ENCODE measurements around the gene THBS1. TPM values are rescaled to one million over a fixed set of nuclear protein-coding genes. Genes with fewer than 3 reads are reported as not detected.

THBS1 gene
- total RNA-seq, 1 experiment from 2014 or later = 393 TPM

DNA sequence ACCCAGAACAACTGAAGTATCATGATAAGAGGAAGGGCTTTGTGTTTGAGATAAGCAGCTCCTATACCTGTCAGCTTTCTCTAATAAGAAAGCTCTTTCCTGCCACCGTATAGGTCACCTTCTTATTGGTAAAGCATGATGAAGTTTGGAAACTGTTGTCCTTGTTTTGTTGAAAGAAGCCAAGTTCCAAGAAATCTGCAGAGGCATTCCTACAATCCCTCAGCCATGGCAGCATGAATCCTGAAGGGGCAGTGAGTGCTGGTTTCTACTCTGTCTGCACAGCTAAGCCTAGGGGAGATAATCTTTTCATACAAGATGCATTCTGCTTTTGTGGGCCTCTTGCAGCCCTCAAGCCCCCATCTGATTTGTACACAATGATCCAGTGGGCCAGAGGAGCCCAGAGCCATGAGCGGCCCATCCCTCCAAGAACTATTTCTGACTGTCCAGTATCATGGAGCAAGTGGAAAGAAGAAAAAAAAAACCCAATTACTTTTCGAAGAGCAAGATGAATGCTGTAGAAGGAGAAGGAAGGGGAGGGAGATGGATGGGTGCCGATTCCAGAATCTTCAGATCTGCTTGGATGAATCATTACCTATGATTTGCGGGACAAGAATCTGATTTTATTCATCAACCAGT lies 1.9 kb upstream of the THBS1 start:
- Mint-ChIP-seq H3K27ac (ENCODE audit: low read depth, unreplicated experiment) (peak overlapping the region; percentile 24), H3K9me3 (ENCODE audit: unreplicated experiment) (peaks cover under 1% of the 10 kb centered on the region), H3K36me3 (ENCODE audit: insufficient read depth, unreplicated experiment) (peaks cover 27% of the 10 kb centered on the region), H3K4me3 (ENCODE audit: unreplicated experiment) (peak overlapping the region; percentile 78), H3K4me1 (ENCODE audit: insufficient read depth, unreplicated experiment) (peaks cover 38% of the 10 kb centered on the region), H3K27me3 (ENCODE audit: insufficient read depth, unreplicated experiment) (no peaks in the 10 kb centered on the region)
- CTCF ChIA-PET = interaction anchor here (0.6 to 8.4 kb wide), 27 partner anchors 24 to 867 kb away, joined by 3 to 141 read pairs (median 5); no protein-coding TSS in a partner anchor
- POLR2A ChIA-PET = interaction anchor here (0.7 to 4.7 kb wide), 18 partner anchors 21 to 872 kb away, joined by 3 to 69 read pairs (median 7); no protein-coding TSS in a partner anchor
- BruUV-seq (replicated peaks) = no TSS peak
- TF ChIP-seq, protein P1, sequence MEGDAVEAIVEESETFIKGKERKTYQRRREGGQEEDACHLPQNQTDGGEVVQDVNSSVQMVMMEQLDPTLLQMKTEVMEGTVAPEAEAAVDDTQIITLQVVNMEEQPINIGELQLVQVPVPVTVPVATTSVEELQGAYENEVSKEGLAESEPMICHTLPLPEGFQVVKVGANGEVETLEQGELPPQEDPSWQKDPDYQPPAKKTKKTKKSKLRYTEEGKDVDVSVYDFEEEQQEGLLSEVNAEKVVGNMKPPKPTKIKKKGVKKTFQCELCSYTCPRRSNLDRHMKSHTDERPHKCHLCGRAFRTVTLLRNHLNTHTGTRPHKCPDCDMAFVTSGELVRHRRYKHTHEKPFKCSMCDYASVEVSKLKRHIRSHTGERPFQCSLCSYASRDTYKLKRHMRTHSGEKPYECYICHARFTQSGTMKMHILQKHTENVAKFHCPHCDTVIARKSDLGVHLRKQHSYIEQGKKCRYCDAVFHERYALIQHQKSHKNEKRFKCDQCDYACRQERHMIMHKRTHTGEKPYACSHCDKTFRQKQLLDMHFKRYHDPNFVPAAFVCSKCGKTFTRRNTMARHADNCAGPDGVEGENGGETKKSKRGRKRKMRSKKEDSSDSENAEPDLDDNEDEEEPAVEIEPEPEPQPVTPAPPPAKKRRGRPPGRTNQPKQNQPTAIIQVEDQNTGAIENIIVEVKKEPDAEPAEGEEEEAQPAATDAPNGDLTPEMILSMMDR (IDR thresholded peaks at IDR 0.05; ENCODE audit: unreplicated experiment) = no peak
- intact Hi-C loops (cut with micrococcal nuclease) = no loop called here
- no peak for DNase-seq (ENCODE audit: unreplicated experiment)

DNA sequence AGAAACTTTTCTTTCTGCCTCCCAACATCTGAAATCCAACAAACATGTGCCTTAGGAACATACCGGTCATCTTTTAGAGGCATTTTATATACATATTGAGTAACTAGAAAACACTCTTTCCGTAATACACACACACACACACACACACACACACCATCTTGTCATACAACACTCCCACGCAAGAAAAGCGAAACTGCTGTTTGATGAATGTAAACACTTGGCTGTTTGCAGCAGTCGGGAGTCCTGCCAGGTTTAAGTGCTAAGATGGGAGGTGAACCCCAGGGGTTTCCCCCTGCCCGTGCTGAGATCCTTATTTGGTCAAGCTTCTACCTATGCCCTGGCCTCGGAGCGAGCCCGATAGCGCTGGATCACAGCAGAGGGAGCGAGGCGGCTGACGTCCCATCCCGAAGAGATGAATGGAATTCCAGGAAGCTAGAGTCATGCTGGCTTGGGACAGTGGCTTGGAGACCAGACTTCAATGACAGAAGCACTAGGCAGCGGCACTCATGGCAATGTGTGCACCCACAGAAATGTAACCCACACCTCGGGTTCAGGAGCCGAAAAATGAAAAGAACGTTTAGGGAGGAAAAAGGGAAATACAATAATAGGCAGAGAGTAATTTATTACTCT lies 1.3 kb upstream of the THBS1 start:
- POLR2A ChIA-PET = interaction anchor here (0.6 to 4.7 kb wide), 26 partner anchors 25 to 872 kb away, joined by 3 to 69 read pairs (median 5); no protein-coding TSS in a partner anchor
- CTCF ChIA-PET = interaction anchor here (0.6 to 8.4 kb wide), 41 partner anchors 9 to 874 kb away, joined by 3 to 141 read pairs (median 5); no protein-coding TSS in a partner anchor

DNA sequence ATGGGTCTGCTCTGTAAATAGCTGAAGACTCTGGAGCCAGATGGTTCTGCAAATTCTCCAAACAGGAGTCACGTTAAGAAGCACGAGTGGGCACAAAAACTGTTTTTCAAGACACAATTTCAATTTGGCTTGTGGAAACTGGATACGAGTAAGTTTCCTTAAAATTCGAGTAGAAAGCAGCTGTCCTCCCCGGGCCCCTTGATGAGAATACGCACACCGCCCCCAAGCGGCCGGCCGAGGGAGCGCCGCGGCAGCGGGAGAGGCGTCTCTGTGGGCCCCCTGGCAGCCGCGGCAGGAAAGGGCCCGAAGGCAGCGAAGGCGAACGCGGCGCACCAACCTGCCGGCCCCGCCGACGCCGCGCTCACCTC lies 778 bp upstream of the THBS1 start:
- peak overlapping the region; percentile 78 for H3K4me3 Mint-ChIP-seq (ENCODE audit: unreplicated experiment)
- peaks cover 39% of the 10 kb centered on the region for H3K36me3 Mint-ChIP-seq (ENCODE audit: insufficient read depth, unreplicated experiment)
- intact Hi-C loops (cut with micrococcal nuclease) = loop anchor here (1.0 to 5.0 kb wide), 8 partner anchors 68 to 873 kb away; no protein-coding TSS in a partner anchor
- ChIA-PET CTCF (interaction anchor here (0.6 to 8.4 kb wide), 43 partner anchors 10 to 874 kb away, joined by 3 to 141 read pairs (median 5); no protein-coding TSS in a partner anchor), POLR2A (interaction anchor here (0.6 to 4.7 kb wide), 26 partner anchors 25 to 985 kb away, joined by 3 to 69 read pairs (median 6); no protein-coding TSS in a partner anchor)
- peak overlapping the region; percentile 24 for H3K27ac Mint-ChIP-seq (ENCODE audit: low read depth, unreplicated experiment)
- H3K27me3 Mint-ChIP-seq (ENCODE audit: insufficient read depth, unreplicated experiment) = no peaks in the 10 kb centered on the region
- no peaks in the 10 kb centered on the region for H3K9me3 Mint-ChIP-seq (ENCODE audit: unreplicated experiment)
- TF ChIP-seq, protein P1 (IDR thresholded peaks at IDR 0.05; ENCODE audit: unreplicated experiment) = peak; percentile 96
- H3K4me1 Mint-ChIP-seq (ENCODE audit: insufficient read depth, unreplicated experiment) = peaks cover 38% of the 10 kb centered on the region
- peak; percentile 95 for DNase-seq (ENCODE audit: unreplicated experiment)
- no TSS peak for BruUV-seq (replicated peaks)

More for the DNA sequence above, 1.3 kb upstream of the THBS1 start:
- no TSS peak for BruUV-seq (replicated peaks)
- TF ChIP-seq, protein P1 (IDR thresholded peaks at IDR 0.05; ENCODE audit: unreplicated experiment) = no peak
- H3K4me1 Mint-ChIP-seq (ENCODE audit: insufficient read depth, unreplicated experiment) = peaks cover 36% of the 10 kb centered on the region
- peak overlapping the region; percentile 24 for H3K27ac Mint-ChIP-seq (ENCODE audit: low read depth, unreplicated experiment)
- H3K4me3 Mint-ChIP-seq (ENCODE audit: unreplicated experiment) = peak overlapping the region; percentile 78
- intact Hi-C loops (cut with micrococcal nuclease) = loop anchor here (1.0 to 5.0 kb wide), 8 partner anchors 67 to 872 kb away; no protein-coding TSS in a partner anchor
- no peaks in the 10 kb centered on the region for H3K27me3 Mint-ChIP-seq (ENCODE audit: insufficient read depth, unreplicated experiment)
- DNase-seq (ENCODE audit: unreplicated experiment) = peak; percentile 90
- peaks cover 34% of the 10 kb centered on the region for H3K36me3 Mint-ChIP-seq (ENCODE audit: insufficient read depth, unreplicated experiment)
- no peaks in the 10 kb centered on the region for H3K9me3 Mint-ChIP-seq (ENCODE audit: unreplicated experiment)

Data from MCF 10A (cell line).